Inflammatory macrophage treated with lipopolysaccharide for 4 hours (primary cell): ENCODE measurements around the gene ARL10.

Experiments
- DNase-seq: peaks from one replicate; pipeline ENCODE4 v3.0.0-alpha.2; 2020

ARL10 gene

GRCh38 chr5:176365351-176366231 is at the start of gene ARL10:
Gene ARL10 (plus strand): TSS chr5:176365487. CDS start chr5:176365564, 77 bp downstream.
- DNase-seq, result peak; percentile 32

GRCh38 chr5:176317534-176318374 is 47.5 kb upstream of the ARL10 start:
- DNase-seq, result no peak

- no peak for DNase-seq
These were observed 45.3 kb upstream of the ARL10 start for GRCh38 chr5:176319827-176320554.

GRCh38 chr5:176320577-176320976 is 44.7 kb upstream of the ARL10 start:
- DNase-seq, result no peak

- no peak for DNase-seq
These were observed 31.1 kb upstream of the ARL10 start for GRCh38 chr5:176334031-176334770.

- no peak for DNase-seq
These were observed 27.4 kb upstream of the ARL10 start for GRCh38 chr5:176337913-176338312.

- DNase-seq, result no peak
These were observed 26.0 kb upstream of the ARL10 start for GRCh38 chr5:176339304-176339703.

- DNase-seq, result no peak
These were observed 23.7 kb upstream of the ARL10 start for GRCh38 chr5:176341325-176342157.

- DNase-seq, result no peak
These were observed 23.2 kb upstream of the ARL10 start for GRCh38 chr5:176342158-176342483.

GRCh38 chr5:176342766-176343458 is 22.4 kb upstream of the ARL10 start:
- DNase-seq, result no peak

- DNase-seq, result no peak
These were observed 14.9 kb upstream of the ARL10 start for GRCh38 chr5:176350416-176350815.

- no peak for DNase-seq
These were observed 13.0 kb upstream of the ARL10 start for GRCh38 chr5:176352116-176352878.

- no peak for DNase-seq
These were observed 11.8 kb upstream of the ARL10 start for GRCh38 chr5:176353533-176353932.

GRCh38 chr5:176355400-176356178 is 9.7 kb upstream of the ARL10 start:
- no peak for DNase-seq

GRCh38 chr5:176356179-176356566 is 9.1 kb upstream of the ARL10 start:
- no peak for DNase-seq

- no peak for DNase-seq
These were observed 5.6 kb upstream of the ARL10 start for GRCh38 chr5:176359658-176360057.

- DNase-seq, result peak; percentile 13
These were observed 4.3 kb upstream of the ARL10 start for GRCh38 chr5:176360894-176361436.

GRCh38 chr5:176361437-176362232 is 3.7 kb upstream of the ARL10 start, which contains the start of gene KIAA1191:
Gene KIAA1191 (minus strand): TSS chr5:176361764. CDS start chr5:176359508, 2,256 bp downstream.
- DNase-seq, result peak; percentile 93
